Retinal pigment epithelial cell (primary cell): ENCODE data around the gene RASSF7.

Experiments
- DNase-seq: peaks from one replicate; pipeline ENCODE4 v3.0.0-alpha.2; 2010; ENCODE audit warnings: low read depth
- H3K4me3 ChIP-seq: 2 replicates; pipeline ENCODE4 v1.5.1; 2011; ENCODE audit warnings: mild to moderate bottlenecking, low read length, control low read depth, moderate library complexity
- TF ChIP-seq, protein P1 (sequence below): conservative IDR thresholded peaks from 2 replicates; pipeline ENCODE4 v1.5.1; 2011; ENCODE audit warnings: low read depth, low read length, control low read depth, inconsistent platforms

RASSF7 gene

DNA sequence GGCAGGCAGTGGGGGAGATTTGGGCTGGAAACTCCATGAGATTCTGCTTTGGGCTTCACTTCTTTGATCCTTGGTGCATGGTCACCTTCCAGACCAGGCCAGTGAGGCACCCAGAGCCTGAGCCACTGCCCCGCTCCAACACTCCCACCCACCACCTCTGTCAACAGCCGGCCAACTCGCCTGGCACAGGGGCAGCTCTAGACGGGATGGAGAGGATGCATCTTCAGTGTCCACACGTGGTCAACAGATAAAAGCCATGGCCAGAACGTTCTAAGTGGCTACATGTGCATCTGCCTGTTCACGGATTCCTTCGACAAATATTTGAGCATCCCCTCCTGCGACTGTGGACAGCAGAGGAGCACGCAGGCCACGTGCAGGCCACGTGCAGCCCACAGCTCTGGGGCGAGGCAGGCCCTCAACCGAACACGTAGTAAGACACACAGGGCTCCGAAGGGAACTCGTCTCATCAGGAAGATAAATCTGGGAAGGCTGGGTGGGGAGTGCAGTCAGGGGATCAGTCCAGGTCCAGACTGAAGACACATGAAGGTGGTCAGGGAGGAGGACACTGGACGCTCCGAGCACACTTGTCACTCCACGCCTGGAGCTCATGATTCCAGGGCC lies 22.2 kb upstream of the RASSF7 start:
- H3K4me3 ChIP-seq: no peak overlapping the region
- TF ChIP-seq, protein P1, sequence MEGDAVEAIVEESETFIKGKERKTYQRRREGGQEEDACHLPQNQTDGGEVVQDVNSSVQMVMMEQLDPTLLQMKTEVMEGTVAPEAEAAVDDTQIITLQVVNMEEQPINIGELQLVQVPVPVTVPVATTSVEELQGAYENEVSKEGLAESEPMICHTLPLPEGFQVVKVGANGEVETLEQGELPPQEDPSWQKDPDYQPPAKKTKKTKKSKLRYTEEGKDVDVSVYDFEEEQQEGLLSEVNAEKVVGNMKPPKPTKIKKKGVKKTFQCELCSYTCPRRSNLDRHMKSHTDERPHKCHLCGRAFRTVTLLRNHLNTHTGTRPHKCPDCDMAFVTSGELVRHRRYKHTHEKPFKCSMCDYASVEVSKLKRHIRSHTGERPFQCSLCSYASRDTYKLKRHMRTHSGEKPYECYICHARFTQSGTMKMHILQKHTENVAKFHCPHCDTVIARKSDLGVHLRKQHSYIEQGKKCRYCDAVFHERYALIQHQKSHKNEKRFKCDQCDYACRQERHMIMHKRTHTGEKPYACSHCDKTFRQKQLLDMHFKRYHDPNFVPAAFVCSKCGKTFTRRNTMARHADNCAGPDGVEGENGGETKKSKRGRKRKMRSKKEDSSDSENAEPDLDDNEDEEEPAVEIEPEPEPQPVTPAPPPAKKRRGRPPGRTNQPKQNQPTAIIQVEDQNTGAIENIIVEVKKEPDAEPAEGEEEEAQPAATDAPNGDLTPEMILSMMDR: no peak
- no peak for DNase-seq

DNA sequence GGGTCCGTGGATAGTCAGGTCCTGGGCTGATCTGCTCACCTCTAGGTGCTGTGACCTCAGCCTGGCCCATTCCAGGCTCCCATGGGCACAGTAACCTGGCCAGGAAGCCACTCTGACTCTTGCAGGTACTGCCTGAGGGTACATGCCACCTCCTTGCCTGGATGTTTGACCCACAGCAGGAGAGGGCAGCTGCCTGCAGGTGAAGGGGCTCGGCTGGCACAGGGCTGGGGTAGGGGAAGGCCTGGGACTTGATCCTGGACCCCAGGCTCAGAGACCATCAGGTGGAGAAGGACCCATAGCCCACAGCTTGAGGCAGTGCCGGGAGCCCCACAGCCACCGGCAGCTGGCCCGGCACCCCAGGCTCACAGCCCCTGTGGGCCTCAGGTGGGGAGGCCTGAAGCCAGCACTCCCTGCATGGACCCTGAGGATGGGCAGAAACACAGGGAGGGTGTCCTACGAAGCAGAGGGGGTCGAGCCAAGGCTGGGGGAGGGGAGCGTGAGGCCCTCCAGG lies 20.7 kb upstream of the RASSF7 start:
- no peak overlapping the region for H3K4me3 ChIP-seq
- TF ChIP-seq, protein P1: no peak
- no peak for DNase-seq

DNA sequence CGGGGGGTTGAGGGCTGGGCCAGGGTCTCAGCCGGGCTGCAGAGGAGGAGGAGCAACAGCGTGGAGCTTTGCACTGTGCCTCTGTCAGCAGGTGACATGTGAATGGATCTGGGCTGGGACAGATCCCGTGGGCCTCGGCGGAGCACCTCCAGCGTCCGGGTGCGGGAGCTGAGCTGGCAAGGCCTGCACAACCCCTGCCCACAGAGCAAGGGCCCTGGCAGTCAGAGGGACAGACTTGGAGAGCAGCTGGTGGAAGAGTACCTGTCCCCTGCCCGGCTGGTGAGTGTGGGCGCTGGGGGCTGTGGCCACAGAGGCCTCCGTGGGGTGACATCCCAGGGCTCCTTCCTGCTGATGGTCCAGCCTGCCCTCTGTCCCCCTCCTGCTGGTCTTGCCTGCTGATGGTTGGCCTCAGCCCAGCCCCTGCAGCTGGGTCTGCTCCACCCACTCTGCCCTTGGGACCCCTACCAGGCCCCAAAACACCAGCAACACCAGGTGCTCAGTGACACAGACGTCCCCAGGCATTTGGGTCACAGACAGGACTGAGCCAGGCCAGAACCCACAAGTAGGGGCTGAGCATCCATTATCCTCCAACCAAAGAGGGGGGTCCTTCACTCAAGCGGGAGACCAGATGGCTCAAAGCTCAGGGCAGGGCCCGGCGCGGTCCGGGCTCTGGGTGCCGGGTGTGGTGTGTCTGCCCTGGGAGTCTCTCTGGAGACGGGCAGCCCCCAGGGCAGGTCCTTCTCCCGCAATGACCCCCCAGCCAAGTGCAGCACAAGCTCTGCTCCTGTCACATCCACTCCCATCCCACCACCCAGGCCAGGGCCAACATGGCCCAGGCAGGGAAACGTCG lies 20.0 kb upstream of the RASSF7 start:
- H3K4me3 ChIP-seq: no peak overlapping the region
- no peak for DNase-seq
- TF ChIP-seq, protein P1: no peak

DNA sequence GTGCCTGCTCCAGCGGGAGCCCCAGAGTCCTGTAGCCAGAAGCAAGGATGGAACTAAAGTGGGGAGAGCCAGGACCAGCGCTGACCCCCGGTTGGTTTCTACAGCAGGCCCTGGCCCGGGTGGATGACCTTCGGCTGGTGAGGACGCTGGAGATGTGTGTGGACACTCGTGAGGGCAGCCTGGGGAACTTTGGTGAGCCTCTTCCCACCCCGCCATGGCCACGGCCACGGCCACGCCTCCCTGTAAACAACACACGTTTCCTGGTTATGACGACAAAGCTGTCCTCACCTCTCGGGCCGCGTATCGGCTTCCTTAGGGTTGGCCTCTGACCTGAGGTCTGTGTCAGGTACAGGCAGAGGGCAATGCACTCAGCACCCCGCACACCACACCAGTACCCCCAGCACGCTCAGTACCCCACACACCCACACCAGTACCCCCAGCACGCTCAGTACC lies 19.3 kb upstream of the RASSF7 start:
- no peak for DNase-seq
- H3K4me3 ChIP-seq: no peak overlapping the region
- TF ChIP-seq, protein P1: no peak

DNA sequence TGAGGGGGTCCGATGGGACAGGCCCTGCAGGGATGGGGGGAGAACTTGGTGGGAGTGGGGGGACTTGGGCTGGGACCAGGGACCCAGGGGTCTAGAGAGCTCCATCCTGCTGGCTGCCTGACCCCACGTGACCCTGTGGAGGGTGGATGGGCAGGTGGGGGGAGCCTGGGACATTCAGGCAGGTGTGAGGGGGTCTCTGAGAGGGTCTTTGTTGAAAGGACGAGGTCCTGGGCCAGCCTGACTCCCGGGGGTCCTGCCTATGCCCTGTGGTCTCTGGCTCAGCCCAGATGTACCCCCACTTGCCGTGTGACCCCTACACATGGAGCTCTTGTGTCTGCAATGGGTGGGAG lies 16.0 kb upstream of the RASSF7 start:
- no peak overlapping the region for H3K4me3 ChIP-seq
- no peak for DNase-seq
- TF ChIP-seq, protein P1: no peak

DNA sequence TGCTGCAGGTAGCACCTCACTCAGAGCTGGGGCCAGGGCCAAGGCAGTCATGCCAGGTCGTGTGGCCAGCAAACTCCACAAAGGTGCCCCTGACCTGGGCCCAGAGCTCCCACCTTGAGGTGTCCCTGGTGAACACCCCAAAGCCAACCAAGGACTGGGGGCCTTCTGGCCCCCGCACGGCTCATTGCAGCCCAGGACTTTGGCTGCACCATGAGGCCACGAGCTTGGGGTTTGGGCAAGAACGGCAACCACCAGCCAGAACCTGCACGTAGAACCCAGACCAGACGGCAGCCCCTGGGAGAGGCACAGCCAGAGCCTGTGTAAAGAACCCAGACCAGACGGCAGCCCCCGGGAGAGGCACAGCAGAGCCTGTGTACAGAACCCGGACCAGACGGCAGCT lies 15.6 kb upstream of the RASSF7 start:
- TF ChIP-seq, protein P1: no peak
- H3K4me3 ChIP-seq: no peak overlapping the region

More for the DNA sequence above, 15.6 kb upstream of the RASSF7 start:
- DNase-seq: no peak
